Mesenchymal stem cell (in vitro differentiated cells and primary cell): ENCODE data around the gene CNTNAP2.

Experiments used
- DNase-seq: peaks from one replicate; pipeline ENCODE4 v3.0.0-alpha.2; 2013
- H2AFZ ChIP-seq: one replicate; pipeline ENCODE4 v1.6.1; 2013; ENCODE audit warnings: low read depth, mild to moderate bottlenecking, control low read depth, inconsistent platforms, low read length, moderate library complexity
- H2AK5ac ChIP-seq: 2 replicates; pipeline ENCODE4 v1.6.1; 2013; ENCODE audit warnings: low read length, moderate library complexity, mild to moderate bottlenecking, inconsistent platforms; ENCODE audit not compliant: severe bottlenecking
- H2BK120ac ChIP-seq: one replicate; pipeline ENCODE4 v1.6.1; 2013; ENCODE audit warnings: low read depth, mild to moderate bottlenecking, inconsistent platforms, low read length, moderate library complexity
- H2BK12ac ChIP-seq, 2 experiments: one replicate each; pipeline ENCODE4 v1.6.1; 2013; ENCODE audit warnings: inconsistent platforms in 2 of 2, low read length in 2 of 2, mild to moderate bottlenecking in 2 of 2, moderate library complexity in 2 of 2, control low read depth in 1 of 2
- H2BK15ac ChIP-seq: one replicate; pipeline ENCODE4 v1.6.1; 2013; ENCODE audit warnings: mild to moderate bottlenecking, low read depth, inconsistent platforms; ENCODE audit not compliant: poor library complexity, severe bottlenecking
- H2BK5ac ChIP-seq: 2 replicates; pipeline ENCODE4 v1.6.1; 2013; ENCODE audit warnings: low read depth, mild to moderate bottlenecking, low read length, control low read depth, inconsistent platforms; ENCODE audit not compliant: poor library complexity, severe bottlenecking
- H3K14ac ChIP-seq, 2 experiments: one replicate each; pipeline ENCODE4 v1.6.1; 2013; ENCODE audit warnings: inconsistent platforms in 2 of 2, low read length in 2 of 2, control low read depth in 1 of 2, mild to moderate bottlenecking in 1 of 2, moderate library complexity in 1 of 2
- H3K18ac ChIP-seq, 2 experiments: one replicate each; pipeline ENCODE4 v1.6.1; 2013; ENCODE audit warnings: inconsistent platforms in 2 of 2, low read length in 2 of 2, control low read depth in 1 of 2, low read depth in 1 of 2, mild to moderate bottlenecking in 1 of 2
- H3K23ac ChIP-seq, 2 experiments: one replicate each; pipeline ENCODE4 v1.6.1; 2013; ENCODE audit warnings: inconsistent platforms in 2 of 2, low read length in 2 of 2, mild to moderate bottlenecking in 2 of 2, moderate library complexity in 2 of 2, control low read depth in 1 of 2
- H3K27ac ChIP-seq: 2 replicates; pipeline ENCODE4 v1.5.1; 2013; ENCODE audit warnings: mild to moderate bottlenecking, moderate library complexity, low read length, control low read depth, inconsistent platforms; ENCODE audit not compliant: poor library complexity, severe bottlenecking
- H3K27me3 ChIP-seq, 2 experiments: 2 replicates each; pipeline versions ENCODE4 v1.6.1 to v1.7.0; 2013; ENCODE audit warnings: low read length in 2 of 2, mild to moderate bottlenecking in 2 of 2, moderate library complexity in 2 of 2, control low read depth in 1 of 2, inconsistent platforms in 1 of 2; ENCODE audit not compliant: control insufficient read depth in 1 of 2, insufficient read depth in 1 of 2
- H3K36me3 ChIP-seq, 2 experiments: 2 replicates each; pipeline versions ENCODE4 v1.6.1 to v1.7.0; 2013; ENCODE audit warnings: low read length in 2 of 2, control low read depth in 1 of 2, inconsistent platforms in 1 of 2, low read depth in 1 of 2, mild to moderate bottlenecking in 1 of 2; ENCODE audit not compliant: insufficient read depth in 2 of 2, control insufficient read depth in 1 of 2
- H3K4ac ChIP-seq, 2 experiments: one replicate each; pipeline ENCODE4 v1.6.1; 2013; ENCODE audit warnings: inconsistent platforms in 2 of 2, low read length in 2 of 2, mild to moderate bottlenecking in 2 of 2, moderate library complexity in 2 of 2, control low read depth in 1 of 2, low read depth in 1 of 2
- H3K4me1 ChIP-seq: 2 replicates; pipeline ENCODE4 v1.6.1; 2013; ENCODE audit warnings: low read depth, low read length, control low read depth; ENCODE audit not compliant: control insufficient read depth, insufficient read depth
- H3K4me2 ChIP-seq: 2 replicates; pipeline ENCODE4 v1.6.1; 2013; ENCODE audit warnings: low read length, mild to moderate bottlenecking, inconsistent platforms; ENCODE audit not compliant: poor library complexity, severe bottlenecking
- H3K4me3 ChIP-seq, 2 experiments: 2 replicates each; pipeline versions ENCODE4 v1.5.1 to v1.7.0; 2013; ENCODE audit warnings: low read length in 2 of 2, mild to moderate bottlenecking in 2 of 2, control low read depth in 1 of 2, low read depth in 1 of 2; ENCODE audit not compliant: insufficient read depth in 1 of 2
- H3K79me1 ChIP-seq: replicated peaks from 2 replicates; pipeline ENCODE4 v1.6.1; 2013; ENCODE audit warnings: mild to moderate bottlenecking, control low read depth, low read length, inconsistent platforms; ENCODE audit not compliant: poor library complexity, severe bottlenecking
- H3K9ac ChIP-seq: 2 replicates; pipeline ENCODE4 v1.7.0; 2013; ENCODE audit warnings: mild to moderate bottlenecking, low read length, moderate library complexity
- H3K9me3 ChIP-seq: 2 replicates; pipeline ENCODE4 v1.7.0; 2013; ENCODE audit warnings: mild to moderate bottlenecking, low read length; ENCODE audit not compliant: control insufficient read depth
- H4K8ac ChIP-seq: one replicate; pipeline ENCODE4 v1.6.1; 2013; ENCODE audit warnings: inconsistent platforms, mild to moderate bottlenecking, low read length, moderate library complexity
- H4K91ac ChIP-seq: one replicate; pipeline ENCODE4 v1.6.1; 2013; ENCODE audit warnings: mild to moderate bottlenecking, low read length, inconsistent platforms
- WGBS: methylation state at CpG from one replicate; pipeline ENCODE4 v1.1.7; 2013; ENCODE audit warnings: mixed read lengths; 5-methylcytosine and 5-hydroxymethylcytosine counted together

CNTNAP2 gene

GRCh38 chr7:147452816-147453215, 1336.2 kb downstream of the CNTNAP2 start:
- 56% methylated on average over 1 of the region's 1 CpG for WGBS
- no peak overlapping the region for H2BK12ac ChIP-seq
- no peak overlapping the region for H3K27ac ChIP-seq
- H3K4me3 ChIP-seq, result no peak overlapping the region
- H3K14ac ChIP-seq, result no peak overlapping the region
- no peak for DNase-seq
- H2BK15ac ChIP-seq, result no peak overlapping the region
- H2AFZ ChIP-seq, result no peak overlapping the region
- H3K4me1 ChIP-seq, result no peaks in the 10 kb centered on the region
- no peak overlapping the region for H3K4me2 ChIP-seq
- no peak overlapping the region for H3K18ac ChIP-seq
- no peak overlapping the region for H4K8ac ChIP-seq
- no peak overlapping the region for H2BK120ac ChIP-seq
- no peak overlapping the region for H3K23ac ChIP-seq
- H3K79me1 ChIP-seq, result no peaks in the 10 kb centered on the region
- no peaks in the 10 kb centered on the region for H3K27me3 ChIP-seq
- no peak overlapping the region for H2BK5ac ChIP-seq
- no peaks in the 10 kb centered on the region for H3K9me3 ChIP-seq
- no peak overlapping the region for H2AK5ac ChIP-seq
- H3K36me3 ChIP-seq, result no peaks in the 10 kb centered on the region
- H3K4ac ChIP-seq, result no peak overlapping the region
- H4K91ac ChIP-seq, result no peak overlapping the region
- H3K9ac ChIP-seq, result no peak overlapping the region

- WGBS, result no CpG with 5 or more reads among the region's 2 CpGs
- Histone ChIP-seq H2AFZ (no peak overlapping the region), H4K8ac (no peak overlapping the region), H3K4me3 (no peak overlapping the region), H3K27ac (no peak overlapping the region), H3K79me1 (no peaks in the 10 kb centered on the region), H3K18ac (no peak overlapping the region), H3K9me3 (no peaks in the 10 kb centered on the region), H2BK12ac (no peak overlapping the region), H3K14ac (no peak overlapping the region), H2BK15ac (no peak overlapping the region), H4K91ac (no peak overlapping the region), H2BK120ac (no peak overlapping the region), H3K23ac (no peak overlapping the region), H3K36me3 (no peaks in the 10 kb centered on the region), H2AK5ac (no peak overlapping the region), H3K27me3 (no peaks in the 10 kb centered on the region), H3K4me1 (no peaks in the 10 kb centered on the region), H3K9ac (no peak overlapping the region), H3K4me2 (no peak overlapping the region), H2BK5ac (no peak overlapping the region), H3K4ac (no peak overlapping the region)
- no peak for DNase-seq
Measured at GRCh38 chr7:147465223-147465622, 1348.6 kb downstream of the CNTNAP2 start.

GRCh38 chr7:147472556-147472955, 1356.0 kb downstream of the CNTNAP2 start:
- H3K36me3 ChIP-seq, result no peaks in the 10 kb centered on the region
- H3K79me1 ChIP-seq, result no peaks in the 10 kb centered on the region
- no peak overlapping the region for H2AK5ac ChIP-seq
- no peak overlapping the region for H3K4me3 ChIP-seq
- H3K18ac ChIP-seq, result no peak overlapping the region
- H2AFZ ChIP-seq, result no peak overlapping the region
- H3K9ac ChIP-seq, result no peak overlapping the region
- no peak overlapping the region for H3K4me2 ChIP-seq
- no peak overlapping the region for H4K91ac ChIP-seq
- no peaks in the 10 kb centered on the region for H3K27me3 ChIP-seq
- no peak for DNase-seq
- H4K8ac ChIP-seq, result no peak overlapping the region
- H3K4me1 ChIP-seq, result no peaks in the 10 kb centered on the region
- H3K14ac ChIP-seq, result no peak overlapping the region
- H3K27ac ChIP-seq, result no peak overlapping the region
- H2BK120ac ChIP-seq, result no peak overlapping the region
- peak overlapping the region; percentile 57 for H2BK5ac ChIP-seq
- H3K9me3 ChIP-seq, result no peaks in the 10 kb centered on the region
- no peak overlapping the region for H2BK12ac ChIP-seq
- H3K4ac ChIP-seq, result no peak overlapping the region
- H2BK15ac ChIP-seq, result no peak overlapping the region
- H3K23ac ChIP-seq, result no peak overlapping the region

- H3K14ac ChIP-seq, result no peak overlapping the region
- no peak overlapping the region for H3K27ac ChIP-seq
- H3K9ac ChIP-seq, result no peak overlapping the region
- H4K91ac ChIP-seq, result no peak overlapping the region
- no peak overlapping the region for H2BK15ac ChIP-seq
- no peak overlapping the region for H2AK5ac ChIP-seq
- H2BK5ac ChIP-seq, result no peak overlapping the region
- H3K4me1 ChIP-seq, result no peaks in the 10 kb centered on the region
- no peak overlapping the region for H3K18ac ChIP-seq
- H2AFZ ChIP-seq, result no peak overlapping the region
- no peak overlapping the region for H3K23ac ChIP-seq
- H3K27me3 ChIP-seq, result no peaks in the 10 kb centered on the region
- H3K4ac ChIP-seq, result no peak overlapping the region
- no peak overlapping the region for H2BK12ac ChIP-seq
- no peak overlapping the region for H3K4me2 ChIP-seq
- no CpG with 5 or more reads among the region's 4 CpGs for WGBS
- H4K8ac ChIP-seq, result no peak overlapping the region
- DNase-seq, result no peak
- H3K9me3 ChIP-seq, result no peaks in the 10 kb centered on the region
- no peaks in the 10 kb centered on the region for H3K36me3 ChIP-seq
- H2BK120ac ChIP-seq, result no peak overlapping the region
- H3K4me3 ChIP-seq, result no peak overlapping the region
- no peaks in the 10 kb centered on the region for H3K79me1 ChIP-seq
Measured at GRCh38 chr7:147474862-147475261, 1358.3 kb downstream of the CNTNAP2 start.
